NT2/D1 (cell line): Measurements from ENCODE around the gene QDPR.

Source experiments
- SUZ12 ChIP-seq: IDR thresholded peaks from 2 replicates; pipeline ENCODE4 v1.6.1; 2011; ENCODE audit not compliant: insufficient read length, insufficient read depth; ENCODE audit errors: extremely low read depth
- YY1 ChIP-seq: IDR thresholded peaks from 2 replicates; pipeline ENCODE4 v1.6.1; 2011; ENCODE audit not compliant: insufficient read length, insufficient read depth

GRCh38 chr4:17554568-17554967 lies 42.7 kb upstream of the QDPR start:
- TF ChIP-seq YY1 (no peak), SUZ12 (no peak)
